Gastroesophageal sphincter (tissue), 3 donors: ENCODE results near the gene ATRIP.

Experiments used
- EP300 ChIP-seq: sonication (generic); formaldehyde crosslinking; IDR thresholded peaks from one replicate; pipeline ENCODE4 v1.6.1; 2017; ENCODE audit warnings: antibody characterized with exemption, mild to moderate bottlenecking
- POLR2AphosphoS5 ChIP-seq: sonication (generic); formaldehyde crosslinking; IDR thresholded peaks from one replicate; pipeline ENCODE4 v1.6.1; 2017; ENCODE audit warnings: antibody characterized with exemption
- TF ChIP-seq, protein P1 (sequence below), 4 experiments: fragments of 200-600 bp in 2 of 4; fragments of 450-650 bp in 2 of 4; sonication (generic) in 1 of 4; IDR thresholded peaks; one replicate each; pipeline ENCODE4 v1.5.1; 2017 to 2019; ENCODE audit warnings: antibody characterized with exemption in 4 of 4, mild to moderate bottlenecking in 2 of 4, moderate library complexity in 2 of 4

GRCh38 chr3:48429317-48429959, 17.1 kb upstream of the ATRIP start:
- TF ChIP-seq, protein P1, sequence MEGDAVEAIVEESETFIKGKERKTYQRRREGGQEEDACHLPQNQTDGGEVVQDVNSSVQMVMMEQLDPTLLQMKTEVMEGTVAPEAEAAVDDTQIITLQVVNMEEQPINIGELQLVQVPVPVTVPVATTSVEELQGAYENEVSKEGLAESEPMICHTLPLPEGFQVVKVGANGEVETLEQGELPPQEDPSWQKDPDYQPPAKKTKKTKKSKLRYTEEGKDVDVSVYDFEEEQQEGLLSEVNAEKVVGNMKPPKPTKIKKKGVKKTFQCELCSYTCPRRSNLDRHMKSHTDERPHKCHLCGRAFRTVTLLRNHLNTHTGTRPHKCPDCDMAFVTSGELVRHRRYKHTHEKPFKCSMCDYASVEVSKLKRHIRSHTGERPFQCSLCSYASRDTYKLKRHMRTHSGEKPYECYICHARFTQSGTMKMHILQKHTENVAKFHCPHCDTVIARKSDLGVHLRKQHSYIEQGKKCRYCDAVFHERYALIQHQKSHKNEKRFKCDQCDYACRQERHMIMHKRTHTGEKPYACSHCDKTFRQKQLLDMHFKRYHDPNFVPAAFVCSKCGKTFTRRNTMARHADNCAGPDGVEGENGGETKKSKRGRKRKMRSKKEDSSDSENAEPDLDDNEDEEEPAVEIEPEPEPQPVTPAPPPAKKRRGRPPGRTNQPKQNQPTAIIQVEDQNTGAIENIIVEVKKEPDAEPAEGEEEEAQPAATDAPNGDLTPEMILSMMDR (IDR thresholded peaks at IDR 0.05), result no peak
- no peak for TF ChIP-seq EP300
- TF ChIP-seq POLR2AphosphoS5, result no peak
